GM12891 (cell line): Measurements from ENCODE around the gene LAMTOR1.
A peak's percentile ranks its signal among the peaks of the same experiment; 100 is the strongest.

Source experiments
- DNase-seq: peaks from one replicate; pipeline ENCODE4 v3.0.0; 2011; ENCODE audit warnings: low spot score; ENCODE audit not compliant: insufficient read length
- FAIRE-seq: peaks from 2 replicates; lab custom pipeline; 2011; peaks lifted over from hg19 to GRCh38; lab: Jason Lieb, UNC
- PAX5 ChIP-seq: IDR thresholded peaks from 2 replicates; pipeline ENCODE4 v1.6.1; 2011; ENCODE audit warnings: low read length, moderate library complexity, mild to moderate bottlenecking; ENCODE audit not compliant: insufficient read depth, severe bottlenecking
- POLR2A ChIP-seq: IDR thresholded peaks from 2 replicates; pipeline ENCODE4 v1.6.1; 2011; ENCODE audit warnings: low read depth, low read length, control low read depth
- POLR2AphosphoS5 ChIP-seq: IDR thresholded peaks from 2 replicates; pipeline ENCODE4 v1.6.1; 2011; ENCODE audit warnings: low read depth, low read length, control low read depth
- POU2F2 ChIP-seq: IDR thresholded peaks from 2 replicates; pipeline ENCODE4 v1.6.1; 2011; ENCODE audit warnings: low read depth, mild to moderate bottlenecking, control low read depth, low read length, moderate library complexity
- SPI1 ChIP-seq: IDR thresholded peaks from 2 replicates; pipeline ENCODE4 v1.6.1; 2011; ENCODE audit warnings: low read depth, low read length, control low read depth
- TAF1 ChIP-seq: IDR thresholded peaks from 2 replicates; pipeline ENCODE4 v1.6.1; 2011; ENCODE audit warnings: low read depth, low read length, control low read depth

LAMTOR1 gene

GRCh38 chr11:72120930-72121329 is 17.8 kb upstream of the LAMTOR1 start:
- DNase-seq = no peak
- FAIRE-seq = no peak

GRCh38 chr11:72119198-72119597 is 16.1 kb upstream of the LAMTOR1 start:
- DNase-seq = no peak
- no peak for TF ChIP-seq TAF1
- no peak for TF ChIP-seq PAX5
- no peak for TF ChIP-seq POU2F2
- no peak for TF ChIP-seq SPI1
- no peak for TF ChIP-seq POLR2A
- no peak for TF ChIP-seq POLR2AphosphoS5

More at GRCh38 chr11:72120930-72121329, 17.8 kb upstream of the LAMTOR1 start:
- no peak for TF ChIP-seq POU2F2
- no peak for TF ChIP-seq POLR2AphosphoS5
- no peak for TF ChIP-seq POLR2A
- no peak for TF ChIP-seq SPI1
- no peak for TF ChIP-seq PAX5
- no peak for TF ChIP-seq TAF1

DNA sequence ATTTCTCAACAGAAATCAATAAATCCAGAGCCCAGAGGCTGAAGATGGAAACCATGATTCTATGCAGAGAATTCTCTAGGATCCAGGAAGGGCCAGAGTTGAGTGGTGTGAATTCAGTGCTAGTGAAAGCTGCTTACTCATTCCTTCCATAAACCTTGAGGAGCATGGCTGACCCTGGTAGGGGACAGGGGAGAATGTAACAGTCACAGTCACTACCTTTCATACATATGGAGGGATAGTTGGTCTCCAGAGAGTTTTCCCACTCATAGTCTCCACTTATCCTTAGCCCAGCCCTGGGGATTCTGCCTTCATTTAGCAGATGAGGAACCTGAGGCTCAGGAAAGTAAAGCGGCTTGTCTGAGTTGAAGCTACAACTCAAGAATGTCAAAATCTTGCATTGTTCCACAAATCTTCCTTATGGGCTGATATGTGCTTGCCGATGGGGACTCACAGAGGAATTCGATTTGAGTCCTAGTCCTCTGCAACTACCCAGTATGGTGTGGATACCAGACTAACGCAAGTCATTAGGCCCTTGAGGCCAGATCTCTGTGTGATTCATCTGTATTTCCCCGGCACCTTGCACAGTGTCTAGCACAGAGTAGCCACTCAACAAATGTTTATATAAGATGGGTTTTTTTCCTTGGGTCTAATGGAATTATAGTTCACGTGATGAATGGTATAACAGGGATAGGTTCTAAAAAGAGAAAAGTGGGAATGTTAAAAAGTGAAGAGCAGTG is 13.1 kb upstream of the LAMTOR1 start:
- TF ChIP-seq POLR2AphosphoS5 = no peak
- no peak for TF ChIP-seq PAX5
- TF ChIP-seq SPI1 = no peak
- no peak for TF ChIP-seq POU2F2
- TF ChIP-seq POLR2A = no peak
- TF ChIP-seq TAF1 = no peak
- no peak for DNase-seq
- FAIRE-seq = no peak

More at GRCh38 chr11:72119198-72119597, 16.1 kb upstream of the LAMTOR1 start:
- FAIRE-seq = no peak

GRCh38 chr11:72114570-72114969 is 11.5 kb upstream of the LAMTOR1 start:
- no peak for FAIRE-seq
- DNase-seq = no peak
- TF ChIP-seq SPI1 (no peak), PAX5 (no peak), POU2F2 (no peak), TAF1 (no peak), POLR2A (no peak), POLR2AphosphoS5 (no peak)

DNA sequence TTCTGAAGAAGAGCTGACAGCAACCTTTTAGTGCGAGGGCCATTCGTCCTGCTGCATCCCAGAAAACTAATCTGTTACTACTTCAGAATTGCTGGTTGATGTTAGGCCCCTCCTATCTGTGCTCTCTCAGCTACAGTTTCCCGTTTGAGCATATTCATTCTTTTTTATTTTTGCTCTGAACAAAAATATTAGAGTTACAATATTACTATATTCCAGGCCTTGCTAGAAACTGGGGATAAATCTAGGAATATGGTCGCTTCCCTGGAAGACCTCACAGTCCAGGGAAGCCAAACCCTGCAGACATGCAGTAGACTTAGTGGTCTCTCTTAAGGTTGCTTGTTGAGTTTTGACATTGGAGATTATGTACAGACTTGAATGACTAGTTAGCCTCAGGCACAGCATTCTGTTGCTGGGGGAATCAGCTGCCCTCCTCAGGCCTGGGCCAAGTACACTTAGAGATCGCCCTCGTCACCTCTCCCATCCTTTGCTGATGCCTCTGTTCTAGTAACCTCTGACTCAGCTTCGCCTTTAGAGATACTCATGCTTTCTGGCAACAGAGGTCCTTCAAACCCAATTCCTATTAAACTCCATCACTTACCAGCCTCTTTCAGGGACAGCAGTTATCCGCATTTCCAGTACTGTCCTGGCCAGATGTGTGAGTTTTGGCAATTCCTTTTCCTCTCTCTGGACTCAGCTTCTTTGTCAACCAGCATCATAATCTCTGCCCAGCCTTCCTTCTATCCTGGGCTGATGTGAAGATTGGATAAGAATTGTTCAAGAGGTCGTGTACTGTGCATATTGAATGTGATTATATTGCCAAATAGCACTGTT is 10.1 kb upstream of the LAMTOR1 start:
- peak; percentile 43 for FAIRE-seq
- DNase-seq = no peak
- TF ChIP-seq POLR2A (no peak), SPI1 (no peak), POLR2AphosphoS5 (no peak), TAF1 (no peak), PAX5 (no peak), POU2F2 (no peak)

DNA sequence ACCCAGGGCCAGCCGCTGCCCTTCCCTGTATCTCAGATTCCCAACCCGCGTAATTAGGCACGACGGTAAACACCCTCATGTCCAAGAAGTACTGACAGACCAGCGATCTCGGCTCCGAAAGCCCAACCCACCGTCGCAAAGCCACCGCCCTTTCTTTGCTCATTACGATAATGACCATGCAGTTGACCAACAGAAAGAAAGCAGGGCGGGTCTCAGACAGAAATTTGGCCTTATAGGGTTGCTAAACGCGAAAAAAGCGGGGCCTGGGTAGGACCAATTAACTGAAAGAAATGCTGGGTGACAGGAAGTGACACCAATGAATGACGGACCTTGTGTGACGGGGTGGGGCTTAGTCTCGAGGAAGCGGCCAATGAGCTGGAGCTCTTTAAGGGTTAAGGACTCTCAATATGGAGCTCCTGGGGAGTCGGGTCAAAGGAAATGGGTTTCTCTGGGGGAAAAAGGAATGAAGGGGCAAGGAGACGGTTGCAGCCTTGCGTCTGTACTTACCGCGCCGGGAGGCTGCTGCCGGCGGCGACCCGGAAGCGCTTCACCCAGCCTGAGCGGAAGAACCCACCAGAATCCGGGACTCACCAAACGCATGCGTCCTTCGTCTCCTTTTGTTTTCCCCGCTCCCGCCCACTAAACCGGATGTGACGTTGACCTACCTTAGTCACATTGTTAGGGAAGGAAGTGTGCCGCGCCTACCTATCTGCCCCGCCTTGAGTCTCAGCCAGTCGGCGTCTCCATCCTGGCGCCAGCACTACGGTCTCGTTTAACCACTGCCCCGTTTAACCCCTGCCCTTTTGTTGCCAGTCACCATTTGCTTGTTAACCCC is 9.3 kb upstream of the LAMTOR1 start, which contains the start of gene ANAPC15:
Gene ANAPC15, minus strand, starts transcription at position 553 of the 835 bp plus-strand sequence. CDS start 1,419 bp downstream, outside the sequence.
- peak; percentile 98 for FAIRE-seq
- peak; percentile 68 for DNase-seq
- TF ChIP-seq POU2F2 (peak; percentile 72; the same call in 1 of the 2 replicates), TAF1 (peak; percentile 85), POLR2AphosphoS5 (peak; percentile 98), PAX5 (no peak), POLR2A (peak; percentile 99), SPI1 (peak; percentile 82)

- FAIRE-seq = peak; percentile 23
- no peak for TF ChIP-seq PAX5
- no peak for DNase-seq
Observed at GRCh38 chr11:72111300-72112142, 8.4 kb upstream of the LAMTOR1 start.

DNA sequence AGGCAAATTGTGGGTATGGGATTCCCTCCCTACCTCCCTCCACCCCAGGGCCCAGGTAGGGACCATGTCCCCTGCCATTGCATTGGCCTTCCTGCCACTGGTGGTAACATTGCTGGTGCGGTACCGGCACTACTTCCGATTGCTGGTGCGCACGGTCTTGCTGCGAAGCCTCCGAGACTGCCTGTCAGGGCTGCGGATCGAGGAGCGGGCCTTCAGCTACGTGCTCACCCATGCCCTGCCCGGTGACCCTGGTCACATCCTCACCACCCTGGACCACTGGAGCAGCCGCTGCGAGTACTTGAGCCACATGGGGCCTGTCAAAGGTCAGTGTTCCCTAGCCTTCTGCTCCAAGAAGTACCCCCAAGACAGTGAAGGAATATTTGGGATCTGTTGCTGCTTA is 2.8 kb upstream of the LAMTOR1 start, which contains the start of gene TOMT:
Gene TOMT, plus strand, starts transcription at position 37 of the 400 bp plus-strand sequence. Its CDS starts 28 bp downstream, at position 65.
- DNase-seq (no peak), FAIRE-seq (no peak)
- TF ChIP-seq POLR2A = no peak
- TF ChIP-seq SPI1 = no peak
- no peak for TF ChIP-seq PAX5
- TF ChIP-seq POLR2AphosphoS5 = no peak
- no peak for TF ChIP-seq POU2F2
- TF ChIP-seq TAF1 = no peak

DNA sequence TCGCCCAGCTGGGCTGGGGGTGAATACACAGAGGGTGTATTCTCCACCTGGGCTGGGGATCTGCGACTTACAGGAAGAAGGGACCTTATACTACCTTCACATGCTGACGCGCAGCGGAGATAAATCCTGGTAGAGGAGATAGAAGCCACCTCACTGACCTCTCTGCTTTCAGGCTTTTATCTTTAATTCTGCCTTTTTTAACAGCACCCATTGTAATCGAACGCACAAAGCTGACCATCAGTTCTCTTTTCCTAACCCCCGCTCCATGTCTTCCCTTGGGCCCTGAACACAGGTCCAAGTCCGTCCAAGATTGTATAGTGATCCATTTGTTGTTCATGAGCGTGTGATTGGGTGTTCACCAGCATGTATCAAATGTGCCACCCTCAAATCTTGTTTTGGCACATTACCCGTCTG is 664 bp upstream of the LAMTOR1 start:
- no peak for DNase-seq
- FAIRE-seq = no peak

More for the DNA sequence above, 664 bp upstream of the LAMTOR1 start:
- TF ChIP-seq PAX5 = no peak
